Smooth muscle cell (in vitro differentiated cells): Measurements from ENCODE around the gene WBP2. TPM values are rescaled to one million over a fixed set of nuclear protein-coding genes. Genes with fewer than 3 reads are reported as not detected.

Source experiments
- DNase-seq: peaks from one replicate; lab custom pipeline; 2025; ENCODE audit not compliant: unreplicated experiment; lab: John Stamatoyannopoulos, UW
- H2AFZ ChIP-seq: fragments of 200-600 bp; sonication (generic); 2 replicates; pipeline ENCODE4 v1.6.0; 2016; ENCODE audit warnings: antibody characterized with exemption, low read depth, mild to moderate bottlenecking
- H3F3A ChIP-seq: fragments of 200-600 bp; sonication (generic); 2 replicates; pipeline ENCODE4 v1.6.0; 2017; ENCODE audit warnings: antibody characterized with exemption, low read depth
- H3K27ac ChIP-seq: fragments of 200-600 bp; sonication (generic); 2 replicates; pipeline ENCODE4 v1.5.1; 2016; ENCODE audit warnings: low read depth, mild to moderate bottlenecking
- H3K27me3 ChIP-seq: fragments of 200-600 bp; sonication (generic); 2 replicates; pipeline ENCODE4 v1.6.1; 2016; ENCODE audit warnings: low read depth, mild to moderate bottlenecking
- H3K36me3 ChIP-seq: fragments of 200-600 bp; sonication (generic); 2 replicates; pipeline ENCODE4 v1.5.1; 2016; ENCODE audit warnings: low read depth
- H3K4me1 ChIP-seq: fragments of 200-600 bp; sonication (generic); 2 replicates; pipeline ENCODE4 v1.5.1; 2016; ENCODE audit warnings: low read depth
- H3K4me2 ChIP-seq: fragments of 200-600 bp; sonication (generic); 2 replicates; pipeline ENCODE4 v1.6.0; 2016; ENCODE audit warnings: mild to moderate bottlenecking
- H3K4me3 ChIP-seq: fragments of 200-600 bp; sonication (generic); 2 replicates; pipeline ENCODE4 v1.5.1; 2016; ENCODE audit warnings: mild to moderate bottlenecking
- H3K79me2 ChIP-seq: fragments of 200-600 bp; sonication (generic); 2 replicates; pipeline ENCODE4 v1.6.0; 2016; ENCODE audit warnings: low read depth, mild to moderate bottlenecking
- H3K9ac ChIP-seq: fragments of 200-600 bp; sonication (generic); 2 replicates; pipeline ENCODE4 v1.6.0; 2016; ENCODE audit warnings: low read depth
- H3K9me3 ChIP-seq: fragments of 200-600 bp; sonication (generic); replicated peaks from 2 replicates; pipeline ENCODE4 v1.5.1; 2016; ENCODE audit warnings: low read depth
- H4K20me1 ChIP-seq: fragments of 200-600 bp; sonication (generic); 2 replicates; pipeline ENCODE4 v1.6.0; 2016; ENCODE audit warnings: low read depth
- whole genome bisulfite sequencing: methylation state at CpG from one replicate; pipeline ENCODE4 v1.1.7; 2016; ENCODE audit warnings: low lambda C conversion rate; 5-methylcytosine and 5-hydroxymethylcytosine counted together
- polyA plus RNA-seq: library from polyadenylated mRNA; unstranded; fragments of >200 nt; fragmentation: Nextera tagmentation; extraction: Ambion mirVana; gene quantifications from 2 replicates; pipeline ENCODE4 v1.2.1, GENCODE V29; 2016
- total RNA-seq: library from RNA; depleted of rRNA; stranded (reverse); fragments of >200 nt; gene quantifications from 2 replicates; pipeline ENCODE4 v1.2.3, GENCODE V29; 2014
- TF ChIP-seq, protein P1 (sequence below): fragments of 200-600 bp; sonication (generic); IDR thresholded peaks from 2 replicates; pipeline ENCODE4 v1.5.1; 2017; ENCODE audit warnings: borderline replicate concordance, mild to moderate bottlenecking, antibody characterized with exemption; ENCODE audit not compliant: insufficient read depth, poor library complexity, severe bottlenecking

The WBP2 gene
- total and polyA plus RNA-seq, 2 experiments from 2014 or later: 26.4 to 91.4 TPM

DNA sequence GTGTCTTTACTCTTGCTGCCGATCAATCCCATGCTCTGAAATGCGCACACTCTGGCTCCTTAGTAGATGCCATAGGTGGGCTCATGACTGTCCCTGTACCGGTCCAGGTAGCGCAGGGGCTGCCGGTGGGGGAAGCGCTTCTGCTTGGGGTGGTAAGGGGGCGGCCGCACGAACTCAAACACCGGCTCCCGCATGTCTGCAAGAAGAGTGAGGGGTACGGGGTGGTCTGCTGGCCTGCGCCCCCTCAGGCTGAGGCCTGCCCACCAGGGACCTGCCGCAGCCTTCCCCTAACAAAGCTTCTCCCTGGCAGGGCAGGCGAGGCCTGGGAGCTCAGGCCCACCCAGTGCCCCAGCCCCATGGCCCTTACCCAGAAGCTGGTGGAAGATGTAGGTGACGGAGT is 43.7 kb upstream of the WBP2 start:
- Histone ChIP-seq H3K36me3 (no peaks in the 10 kb centered on the region), H3K79me2 (peaks cover 9% of the 10 kb centered on the region), H4K20me1 (no peaks in the 10 kb centered on the region), H3K4me1 (peaks cover 18% of the 10 kb centered on the region), H2AFZ (no peak overlapping the region), H3K9me3 (no peaks in the 10 kb centered on the region), H3K27ac (no peak overlapping the region), H3K27me3 (no peaks in the 10 kb centered on the region), H3K4me3 (no peak overlapping the region), H3K9ac (no peak overlapping the region), H3K4me2 (no peak overlapping the region), H3F3A (peaks cover 12% of the 10 kb centered on the region)
- 100% methylated on average over 12 of the region's 16 CpGs for WGBS
- TF ChIP-seq, protein P1, sequence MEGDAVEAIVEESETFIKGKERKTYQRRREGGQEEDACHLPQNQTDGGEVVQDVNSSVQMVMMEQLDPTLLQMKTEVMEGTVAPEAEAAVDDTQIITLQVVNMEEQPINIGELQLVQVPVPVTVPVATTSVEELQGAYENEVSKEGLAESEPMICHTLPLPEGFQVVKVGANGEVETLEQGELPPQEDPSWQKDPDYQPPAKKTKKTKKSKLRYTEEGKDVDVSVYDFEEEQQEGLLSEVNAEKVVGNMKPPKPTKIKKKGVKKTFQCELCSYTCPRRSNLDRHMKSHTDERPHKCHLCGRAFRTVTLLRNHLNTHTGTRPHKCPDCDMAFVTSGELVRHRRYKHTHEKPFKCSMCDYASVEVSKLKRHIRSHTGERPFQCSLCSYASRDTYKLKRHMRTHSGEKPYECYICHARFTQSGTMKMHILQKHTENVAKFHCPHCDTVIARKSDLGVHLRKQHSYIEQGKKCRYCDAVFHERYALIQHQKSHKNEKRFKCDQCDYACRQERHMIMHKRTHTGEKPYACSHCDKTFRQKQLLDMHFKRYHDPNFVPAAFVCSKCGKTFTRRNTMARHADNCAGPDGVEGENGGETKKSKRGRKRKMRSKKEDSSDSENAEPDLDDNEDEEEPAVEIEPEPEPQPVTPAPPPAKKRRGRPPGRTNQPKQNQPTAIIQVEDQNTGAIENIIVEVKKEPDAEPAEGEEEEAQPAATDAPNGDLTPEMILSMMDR: no peak
- no peak for DNase-seq

DNA sequence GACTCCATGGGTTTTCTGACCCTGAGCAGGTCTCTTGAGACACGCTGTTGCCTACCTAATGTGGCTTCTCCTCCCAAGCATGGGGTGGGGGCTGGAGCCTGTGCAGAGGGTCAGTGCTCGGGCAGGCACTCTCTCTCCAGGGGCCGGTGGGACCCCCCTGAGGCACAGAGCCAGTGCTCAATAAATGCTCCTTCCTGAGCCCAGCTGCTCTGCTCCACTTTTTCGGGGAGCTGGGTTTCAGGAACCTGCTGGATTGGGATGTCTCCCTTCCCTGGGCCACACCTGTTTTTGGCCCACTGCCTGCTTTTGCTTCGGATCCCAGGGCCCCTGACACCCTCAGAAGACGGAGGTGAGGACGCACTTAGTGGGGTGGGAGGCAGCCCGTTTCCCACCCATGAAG is 42.9 kb upstream of the WBP2 start:
- Histone ChIP-seq H3K9ac (no peak overlapping the region), H3K9me3 (no peaks in the 10 kb centered on the region), H3K27me3 (no peaks in the 10 kb centered on the region), H3K79me2 (peaks cover 9% of the 10 kb centered on the region), H3K4me2 (no peak overlapping the region), H3K4me1 (peaks cover 13% of the 10 kb centered on the region), H2AFZ (no peak overlapping the region), H3K36me3 (no peaks in the 10 kb centered on the region), H4K20me1 (peaks cover under 1% of the 10 kb centered on the region), H3K4me3 (no peak overlapping the region), H3K27ac (no peak overlapping the region), H3F3A (peaks cover 12% of the 10 kb centered on the region)
- WGBS: 96% methylated on average over 8 of the region's 8 CpGs
- TF ChIP-seq, protein P1: no peak
- DNase-seq: no peak

DNA sequence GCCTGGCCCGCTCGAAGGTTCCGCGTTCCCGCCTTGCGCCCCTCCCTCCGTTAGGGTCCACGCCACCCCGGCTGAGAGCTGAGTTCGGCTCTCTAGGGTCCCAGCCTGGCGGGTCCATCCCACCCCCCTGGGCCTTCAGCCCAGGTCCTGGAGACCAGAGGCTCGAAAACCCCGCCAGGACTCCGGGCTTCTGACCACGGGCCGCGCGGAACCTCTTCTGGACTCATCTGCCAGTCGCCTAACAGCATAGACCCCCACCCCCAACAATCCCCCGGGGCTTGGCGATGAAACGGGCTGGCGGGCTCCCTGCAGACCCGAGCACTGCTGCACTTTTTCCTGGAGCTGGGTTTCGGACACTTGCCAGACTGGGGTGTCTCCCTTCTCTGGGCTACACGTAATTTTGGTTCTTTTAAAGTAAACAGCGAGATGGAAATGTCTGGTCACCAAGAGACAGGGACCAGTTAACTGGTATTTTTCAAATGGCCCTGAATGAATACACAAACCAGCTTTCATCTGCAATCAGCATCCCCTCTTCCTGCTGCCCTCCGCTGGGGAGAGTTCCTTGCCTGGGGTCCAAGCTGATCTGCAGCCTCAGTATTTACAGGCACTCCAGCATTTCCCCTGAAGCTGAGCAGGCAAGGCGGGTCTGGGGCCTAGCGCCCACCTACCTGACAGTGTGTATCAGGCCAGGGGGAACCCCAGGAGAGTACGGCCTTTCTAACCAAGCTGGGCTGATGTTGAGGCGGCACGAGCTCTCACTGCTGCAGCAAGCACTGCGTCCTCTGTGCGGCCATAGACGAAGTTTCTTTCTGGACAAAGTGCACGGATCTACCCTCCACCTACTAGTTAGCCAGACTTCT is 42.3 kb upstream of the WBP2 start:
- Histone ChIP-seq H3K9me3 (no peaks in the 10 kb centered on the region), H3K9ac (no peak overlapping the region), H3K4me2 (peak overlapping the region; percentile 80), H3K4me3 (peak overlapping the region; percentile 77), H2AFZ (no peak overlapping the region), H3K36me3 (no peaks in the 10 kb centered on the region), H3K27me3 (no peaks in the 10 kb centered on the region), H4K20me1 (peaks cover 5% of the 10 kb centered on the region), H3K4me1 (peaks cover 13% of the 10 kb centered on the region), H3F3A (peaks cover 12% of the 10 kb centered on the region), H3K27ac (peak overlapping the region; percentile 20), H3K79me2 (peaks cover 9% of the 10 kb centered on the region)
- WGBS: 53% methylated on average over 34 of the region's 37 CpGs
- DNase-seq: no peak
- TF ChIP-seq, protein P1: no peak
